DMS153 treated with DMSO at 0.1 percent for 48 hours (cell line): ENCODE data around the gene SETD6.

Experiments used
- DNase-seq: peaks from one replicate; lab custom pipeline; 2025; ENCODE audit not compliant: unreplicated experiment; lab: John Stamatoyannopoulos, UW

Gene SETD6

DNA sequence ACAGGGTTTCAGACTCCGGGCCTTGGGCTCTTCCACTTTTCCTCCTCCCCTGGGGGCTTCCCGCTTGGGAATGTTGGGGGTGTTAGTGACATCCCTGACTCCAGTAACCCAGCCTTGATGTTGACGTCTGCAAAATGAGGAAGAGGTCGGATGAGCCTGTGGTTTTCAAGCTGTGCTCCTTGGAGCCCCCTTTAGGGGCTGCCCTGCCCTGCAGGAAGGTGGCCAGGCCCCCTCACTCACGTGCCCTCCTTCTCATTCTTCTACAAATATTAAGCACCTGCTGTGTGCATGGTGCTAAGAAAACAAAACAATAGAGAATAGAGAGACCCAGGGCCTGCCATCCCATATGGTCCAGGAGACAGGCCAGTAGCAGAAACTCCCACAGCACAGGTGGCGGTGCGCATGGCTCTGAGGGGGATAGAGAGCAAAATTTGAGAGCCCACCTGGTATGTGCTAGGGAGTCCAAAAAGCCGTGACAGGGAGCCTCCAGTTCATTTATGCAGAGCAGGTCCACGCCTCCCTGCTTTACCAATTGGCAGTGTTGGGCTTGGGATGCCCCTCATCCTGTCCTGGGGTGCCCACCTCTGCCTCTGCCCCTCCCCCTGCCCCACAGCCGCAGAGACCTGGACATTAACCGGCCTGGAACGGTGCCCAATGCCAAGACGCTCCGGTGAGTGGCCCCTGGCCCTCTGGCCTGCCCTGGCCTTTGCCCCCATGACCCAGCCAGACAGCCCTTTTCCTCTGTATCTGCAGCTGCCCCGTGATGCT lies 7.9 kb upstream of the SETD6 start:
- DNase-seq = no peak

DNA sequence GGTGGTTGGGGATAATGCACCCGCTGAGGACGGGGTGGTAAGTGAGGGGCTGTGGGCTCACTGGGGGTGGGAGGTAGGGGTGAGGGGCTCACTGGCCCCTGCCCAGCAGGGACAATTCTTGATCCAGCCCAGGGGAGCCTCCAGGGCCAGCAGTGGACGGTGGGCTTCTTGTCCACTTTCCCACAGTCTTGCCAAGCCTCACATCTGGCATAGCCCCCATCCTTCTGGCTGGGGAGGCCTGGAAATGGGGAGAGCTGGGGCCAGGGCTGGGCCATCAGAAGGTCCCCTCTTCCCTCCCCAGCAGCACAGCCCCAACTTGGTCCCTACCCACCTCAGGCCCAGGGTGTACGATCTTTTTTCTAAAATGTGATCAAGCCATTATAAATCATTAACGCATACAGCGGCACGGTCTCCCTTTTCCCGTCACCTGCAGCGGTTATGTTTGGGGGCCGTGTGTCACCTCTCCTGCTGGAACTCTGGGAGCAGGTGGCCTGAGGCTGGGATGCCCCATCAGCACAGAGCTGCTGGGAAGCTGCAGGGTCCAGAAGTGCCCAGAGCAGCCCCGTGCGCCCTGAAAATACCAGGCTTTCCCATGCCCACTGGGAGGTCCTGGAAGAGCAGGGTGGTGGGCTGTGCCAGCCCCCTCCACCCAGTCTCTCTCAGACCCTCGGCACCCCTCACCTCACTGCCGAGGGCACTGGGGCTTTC lies 7.2 kb upstream of the SETD6 start:
- DNase-seq = no peak

DNA sequence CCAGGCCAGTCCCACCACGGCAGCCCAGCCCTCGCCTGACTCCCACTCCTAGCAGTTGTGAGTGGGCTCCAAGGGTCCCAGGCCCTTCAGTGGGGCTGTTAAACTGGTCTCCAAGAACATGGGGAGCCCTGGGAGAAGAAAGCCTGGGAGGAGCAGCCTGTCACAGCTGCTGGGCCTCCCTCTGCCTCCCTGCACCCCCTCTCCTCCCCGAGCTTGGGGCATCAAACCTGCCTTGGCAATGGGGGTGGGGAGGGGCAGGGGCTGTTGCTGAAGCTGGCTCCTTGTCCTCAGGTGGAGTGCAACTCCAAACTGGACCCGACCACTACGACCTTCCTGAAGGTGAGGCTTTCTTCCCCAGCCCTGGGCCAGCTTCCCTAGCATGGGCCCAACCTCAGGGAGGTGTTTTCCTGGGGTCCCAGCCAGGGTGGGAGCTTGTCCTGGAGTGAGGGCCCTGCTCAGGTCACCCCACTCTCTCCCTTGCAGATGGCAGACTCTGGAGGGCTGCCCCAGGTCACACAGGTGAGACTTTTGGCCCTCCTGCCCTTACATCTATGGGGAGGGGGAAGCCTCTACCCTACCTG lies 6.6 kb upstream of the SETD6 start:
- no peak for DNase-seq

DNA sequence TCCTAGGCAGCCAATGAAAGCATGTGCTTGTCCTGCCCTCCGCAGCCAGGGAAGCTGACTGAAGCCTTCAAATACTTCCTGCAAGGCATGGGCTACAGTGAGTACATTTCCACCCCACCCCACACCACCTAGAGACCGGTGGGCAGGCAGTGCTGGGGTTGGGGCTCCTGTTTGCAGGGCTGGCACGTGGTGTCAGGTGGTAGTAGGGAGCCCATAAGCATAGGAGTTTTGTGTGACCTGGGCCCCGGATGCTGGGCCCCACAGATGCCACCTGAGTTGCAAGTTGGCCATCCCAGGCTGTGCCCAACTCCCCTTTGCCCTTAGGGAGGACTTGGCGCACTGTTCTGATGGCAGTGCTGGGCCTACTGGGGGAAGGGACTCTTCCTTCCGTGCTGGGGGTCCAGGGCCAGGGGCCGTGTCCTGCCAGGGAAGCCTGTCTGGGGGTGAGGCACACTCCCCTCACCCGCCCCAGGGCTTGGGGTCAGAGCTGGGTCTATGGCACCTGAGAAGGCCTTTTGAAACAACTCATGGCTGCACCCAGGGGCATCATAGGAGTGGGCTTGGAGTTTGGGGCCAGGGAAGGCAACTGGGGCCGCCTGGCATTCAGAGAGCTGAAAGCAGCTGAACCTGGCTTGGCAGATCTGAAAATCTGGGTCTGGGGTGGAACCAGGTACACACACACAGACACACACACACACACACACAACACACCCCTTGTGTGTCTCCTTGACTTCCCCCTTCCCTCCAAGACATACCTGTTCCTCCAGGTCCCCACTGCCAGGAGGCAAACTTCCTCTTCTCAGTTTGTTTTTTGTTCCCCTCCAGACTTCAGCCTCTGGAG lies 5.8 kb upstream of the SETD6 start:
- no peak for DNase-seq

DNA sequence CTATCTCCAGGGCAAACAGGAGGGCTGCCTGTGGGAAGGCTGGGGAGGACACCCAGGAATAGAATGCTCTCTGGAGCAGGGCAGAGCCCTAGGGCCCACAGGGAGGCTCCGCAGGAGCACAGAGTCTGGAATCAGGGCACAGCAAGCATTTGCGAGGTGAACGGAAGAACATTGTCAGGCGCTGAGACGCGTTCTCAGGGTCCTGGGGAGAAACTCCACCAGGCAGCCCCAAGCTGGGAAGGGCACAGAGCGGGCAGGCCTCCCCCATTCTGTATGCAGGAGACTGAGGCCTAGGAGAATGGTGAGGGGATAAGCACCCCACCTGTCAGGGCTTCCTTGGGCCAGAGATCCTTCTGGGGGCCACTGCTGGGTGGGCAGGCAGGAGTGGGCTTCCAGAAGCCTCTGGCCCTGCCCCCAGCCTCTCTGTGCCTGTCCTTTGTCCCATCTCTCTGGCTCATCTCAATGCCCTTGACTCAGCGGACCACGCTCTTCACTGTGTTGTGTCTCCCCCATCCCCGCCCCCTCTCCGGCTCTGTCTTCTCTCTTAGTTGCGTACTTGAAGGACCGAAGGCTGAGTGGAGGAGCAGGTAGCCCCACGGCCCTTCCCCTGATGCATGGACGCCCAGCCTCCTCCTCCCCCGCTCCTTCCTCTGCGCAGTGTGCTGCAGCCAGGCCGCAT lies 5.1 kb upstream of the SETD6 start:
- no peak for DNase-seq

DNA sequence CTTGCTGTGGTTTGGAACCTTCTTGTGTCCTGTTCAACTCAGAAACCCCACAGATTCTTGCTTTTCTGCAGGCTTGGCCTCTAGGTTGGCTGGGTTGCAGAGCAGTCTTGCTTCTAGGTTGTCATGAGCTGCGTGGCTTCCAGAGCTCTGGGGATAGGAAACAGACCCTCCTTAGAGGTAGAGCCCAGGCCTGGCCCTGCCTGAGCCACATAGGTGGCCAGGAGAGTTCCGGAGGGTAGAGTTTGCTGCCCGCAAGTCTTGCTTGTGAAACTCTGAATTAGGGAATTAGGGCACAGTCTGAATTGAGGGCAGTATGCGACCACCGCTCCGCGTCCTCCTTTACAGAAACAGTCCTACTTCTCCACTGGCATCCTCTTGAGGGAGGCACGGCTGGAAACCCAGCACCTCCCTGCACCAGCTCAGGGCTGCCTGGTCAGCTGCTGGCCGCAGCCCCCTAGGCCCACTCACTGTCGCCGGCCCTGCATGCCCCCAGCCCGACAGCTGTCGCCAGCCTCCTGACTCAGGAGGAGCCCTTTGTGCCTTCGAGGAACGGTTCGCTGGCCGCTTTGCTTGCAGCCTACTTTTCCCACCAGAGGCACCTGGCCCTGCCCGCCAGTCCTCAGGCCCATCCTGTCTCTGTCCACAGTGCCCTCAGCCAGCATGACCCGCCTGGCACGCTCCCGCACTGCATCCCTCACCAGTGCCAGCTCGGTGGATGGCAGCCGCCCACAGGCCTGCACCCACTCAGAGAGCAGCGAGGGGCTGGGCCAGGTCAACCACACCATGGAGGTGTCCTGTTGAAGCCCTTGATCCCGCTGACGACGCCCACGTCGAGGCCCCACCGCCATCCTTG lies 4.3 kb upstream of the SETD6 start:
- DNase-seq = no peak

DNA sequence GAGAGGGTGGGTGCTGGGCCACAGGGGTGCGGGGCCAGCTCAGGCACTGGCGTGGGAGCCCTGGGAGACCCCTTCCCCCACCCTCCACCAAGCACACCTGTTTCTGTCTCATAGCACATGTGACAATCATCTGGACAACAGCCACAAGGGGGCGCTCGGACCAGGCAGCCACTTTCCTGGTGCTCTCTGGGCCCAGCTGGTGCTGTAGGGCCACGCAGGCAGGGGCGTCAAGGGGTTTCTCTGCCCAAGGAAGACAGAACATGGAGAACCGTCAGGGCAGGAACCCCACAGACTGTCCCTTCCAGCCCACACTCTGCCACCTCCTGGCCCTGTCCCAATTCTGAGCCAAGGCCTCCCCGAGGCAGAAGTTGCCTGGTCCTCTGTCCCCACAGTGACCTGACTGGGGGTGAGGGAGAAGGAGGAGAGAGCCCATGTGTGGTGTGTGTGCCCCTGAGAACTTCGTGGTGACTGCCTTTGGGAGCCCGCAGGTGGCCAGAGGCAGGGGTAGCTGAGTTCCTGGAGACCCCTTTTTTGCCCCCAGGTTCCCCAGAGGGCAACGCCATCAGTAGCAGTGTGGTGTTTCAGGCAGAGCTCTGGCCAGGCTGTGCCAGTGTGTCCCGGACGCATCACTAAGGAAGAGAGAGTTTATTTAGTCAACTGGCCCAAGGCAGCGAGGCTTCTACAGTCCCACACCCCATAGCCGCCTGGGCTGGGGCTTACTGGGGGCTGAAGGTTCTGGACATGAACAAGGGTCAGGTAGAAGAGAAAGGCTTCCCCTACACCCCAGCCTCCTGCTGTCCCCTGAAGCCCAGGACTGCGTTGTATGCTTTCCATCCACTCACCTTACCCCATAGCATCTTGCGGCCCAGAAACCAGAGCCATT lies 3.1 kb upstream of the SETD6 start:
- peak; percentile 10 for DNase-seq

DNA sequence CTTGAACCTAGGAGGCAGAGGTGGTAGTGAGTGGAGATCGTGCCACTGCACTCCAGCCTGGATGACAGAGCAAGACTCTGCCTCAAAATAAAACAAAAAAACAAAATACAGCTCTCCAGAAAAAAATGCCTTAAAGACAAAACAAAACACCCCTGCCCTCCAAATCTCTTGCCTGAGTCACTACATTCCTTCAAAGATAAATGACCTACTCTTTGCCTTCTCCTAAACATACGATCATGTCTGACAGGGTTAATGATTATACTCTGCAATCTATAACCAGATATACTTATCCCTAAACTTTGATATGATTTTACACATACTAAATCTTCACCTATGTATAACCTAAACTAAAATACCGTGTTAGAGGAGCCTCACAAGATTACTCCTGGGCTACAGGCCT lies 1.4 kb upstream of the SETD6 start:
- DNase-seq = no peak

DNA sequence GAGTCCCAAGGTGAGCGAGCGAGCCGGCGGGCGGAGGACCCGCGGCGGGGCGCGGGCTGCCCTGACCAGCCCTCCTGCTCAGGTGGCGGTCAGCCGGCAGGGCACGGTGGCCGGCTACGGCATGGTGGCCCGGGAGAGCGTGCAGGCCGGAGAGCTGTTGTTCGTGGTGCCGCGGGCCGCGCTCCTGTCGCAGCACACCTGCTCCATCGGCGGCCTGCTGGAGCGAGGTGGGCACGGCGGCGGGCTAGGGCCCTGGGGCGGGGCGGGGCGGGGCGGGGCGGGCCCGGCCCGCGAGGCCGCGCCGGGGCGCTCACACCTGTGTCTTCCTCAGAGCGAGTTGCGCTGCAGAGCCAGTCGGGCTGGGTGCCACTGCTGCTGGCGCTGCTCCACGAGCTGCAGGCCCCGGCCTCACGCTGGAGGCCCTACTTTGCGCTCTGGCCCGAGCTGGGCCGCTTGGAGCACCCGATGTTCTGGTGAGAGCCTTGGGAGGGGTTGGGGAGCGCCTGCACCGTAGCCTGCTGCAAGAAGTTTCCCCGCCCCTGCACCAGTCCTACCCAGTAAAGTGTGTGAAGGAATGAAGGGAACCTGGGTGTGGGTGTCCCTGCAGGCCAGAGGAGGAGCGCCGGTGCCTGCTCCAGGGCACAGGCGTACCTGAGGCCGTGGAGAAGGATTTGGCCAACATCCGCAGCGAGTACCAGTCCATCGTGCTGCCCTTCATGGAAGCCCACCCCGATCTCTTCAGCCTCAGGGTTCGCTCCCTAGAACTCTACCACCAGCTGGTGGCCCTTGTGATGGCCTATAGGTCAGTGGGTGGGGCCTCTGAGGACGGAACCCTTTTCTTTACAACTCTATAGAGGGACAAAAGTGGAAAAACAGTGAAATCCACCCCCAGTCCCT lies 802 bp downstream of the SETD6 start:
- no peak for DNase-seq

DNA sequence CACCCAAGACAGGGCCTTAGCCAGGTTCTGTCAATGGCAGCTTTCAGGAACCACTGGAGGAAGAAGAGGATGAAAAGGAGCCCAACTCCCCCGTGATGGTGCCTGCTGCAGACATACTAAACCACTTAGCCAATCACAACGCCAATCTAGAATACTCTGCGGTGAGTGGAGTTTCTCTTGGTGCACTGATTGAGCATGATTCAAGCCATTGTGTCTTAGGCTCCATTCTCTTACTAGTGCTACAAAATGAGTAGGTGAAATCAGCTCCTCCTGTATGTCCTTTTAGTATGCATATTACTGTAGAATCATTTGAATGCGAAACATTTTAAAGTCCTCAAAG lies 1.4 kb downstream of the SETD6 start:
- no peak for DNase-seq

DNA sequence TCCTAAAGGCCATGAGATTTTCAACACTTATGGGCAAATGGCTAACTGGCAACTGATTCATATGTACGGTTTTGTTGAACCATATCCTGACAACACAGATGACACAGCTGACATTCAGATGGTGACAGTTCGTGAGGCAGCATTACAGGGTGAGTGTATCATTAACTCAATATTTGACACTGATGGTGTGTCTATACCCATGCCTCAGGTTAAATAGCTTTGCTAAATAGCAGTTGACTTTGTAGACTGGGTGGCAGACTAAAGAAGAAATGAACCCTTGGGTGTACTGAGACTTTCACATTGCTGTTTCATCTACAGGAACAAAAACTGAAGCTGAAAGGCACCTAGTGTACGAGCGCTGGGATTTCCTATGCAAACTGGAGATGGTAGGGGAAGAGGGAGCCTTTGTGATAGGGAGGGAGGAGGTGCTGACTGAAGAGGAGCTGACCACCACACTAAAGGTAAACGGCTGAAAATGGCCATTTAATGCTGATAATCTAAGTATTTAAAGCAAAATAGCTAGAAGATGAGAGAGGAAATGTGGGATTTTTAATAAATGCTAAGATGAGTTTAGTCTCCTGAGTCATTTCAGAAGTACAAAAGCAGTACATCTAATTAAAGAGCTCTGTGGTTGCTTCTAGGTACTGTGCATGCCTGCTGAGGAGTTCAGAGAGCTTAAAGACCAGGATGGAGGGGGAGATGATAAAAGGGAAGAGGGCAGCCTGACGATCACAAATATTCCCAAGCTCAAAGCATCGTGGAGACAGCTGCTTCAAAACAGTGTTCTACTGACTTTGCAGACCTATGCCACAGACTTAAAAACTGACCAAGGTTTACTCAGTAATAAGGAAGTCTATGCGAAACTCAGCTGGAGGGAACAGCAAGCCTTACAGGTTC lies 3.0 kb downstream of the SETD6 start:
- no peak for DNase-seq

DNA sequence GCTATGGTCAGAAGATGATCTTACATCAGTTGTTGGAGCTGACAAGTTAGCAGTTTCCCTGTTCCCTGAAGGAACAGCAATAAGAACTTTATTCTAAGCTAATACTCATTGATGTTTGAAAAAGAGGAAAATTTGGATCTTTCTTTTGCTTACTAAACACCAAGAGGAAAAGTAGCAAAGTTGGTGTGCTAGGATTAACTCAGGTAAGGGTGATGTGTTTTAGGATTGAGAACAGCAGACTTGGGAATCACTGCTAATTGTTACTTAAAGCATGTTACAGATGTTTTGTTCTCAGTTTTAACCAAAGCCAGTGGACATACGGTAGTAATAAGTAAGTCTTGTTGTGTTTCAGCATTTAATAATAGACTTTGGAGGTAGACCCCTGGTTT lies 3.7 kb downstream of the SETD6 start:
- DNase-seq = no peak

DNA sequence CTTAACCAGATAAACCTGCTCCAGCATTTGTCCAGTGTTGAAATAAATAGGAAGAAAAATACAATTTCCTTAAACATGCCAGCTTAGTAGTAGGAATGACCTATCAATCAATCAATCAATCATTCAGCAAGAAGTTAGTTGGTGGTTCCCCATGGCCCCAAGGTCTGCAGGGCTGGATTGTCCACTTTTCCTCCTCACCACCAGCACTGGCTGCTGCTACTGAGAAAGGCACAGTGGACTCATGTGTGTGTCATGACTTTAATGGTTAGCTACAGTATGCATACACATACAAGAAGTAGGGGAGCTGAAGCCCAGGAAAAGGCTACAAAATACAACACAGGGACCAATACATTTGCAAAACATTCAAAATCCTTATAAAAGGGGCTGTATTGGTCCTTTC lies 4.4 kb downstream of the SETD6 start:
- no peak for DNase-seq

DNA sequence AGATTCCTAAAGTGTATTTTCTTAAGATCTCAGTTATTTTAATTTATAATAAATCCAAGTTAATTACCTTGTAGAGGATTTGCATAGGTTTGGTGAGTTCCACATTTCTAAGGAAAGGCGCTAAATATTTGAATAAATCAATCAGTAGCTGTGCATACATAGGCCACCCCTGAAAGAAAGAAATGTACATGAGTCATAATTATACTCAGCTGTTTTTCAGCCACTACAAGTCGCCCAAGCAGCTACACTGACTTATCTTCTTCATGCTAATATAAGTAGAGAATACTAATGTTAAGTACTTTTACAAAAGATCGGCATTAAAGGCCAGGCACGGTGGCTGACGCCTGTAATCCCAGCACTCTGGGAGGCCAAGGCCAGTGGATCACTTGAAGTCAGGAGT lies 14.9 kb downstream of the SETD6 start:
- no peak for DNase-seq

DNA sequence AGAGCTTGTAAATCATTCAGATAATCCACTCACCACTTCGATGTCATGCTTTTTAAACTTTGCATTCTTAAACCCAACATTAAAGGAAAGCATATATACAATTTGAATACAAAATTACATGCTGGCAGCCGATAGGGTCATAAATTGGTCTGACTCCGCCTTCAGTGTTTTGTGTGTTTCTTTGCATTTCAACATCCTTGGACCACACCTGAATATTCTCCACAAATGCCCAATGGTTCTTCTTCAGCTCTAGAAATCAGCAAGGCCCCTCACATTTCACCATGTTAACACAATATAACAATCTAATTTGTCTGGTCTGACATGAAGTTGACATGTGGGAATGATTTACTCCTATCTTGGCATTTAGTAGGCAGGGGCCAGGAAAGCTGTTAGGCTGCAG lies 17.1 kb downstream of the SETD6 start:
- DNase-seq = no peak

DNA sequence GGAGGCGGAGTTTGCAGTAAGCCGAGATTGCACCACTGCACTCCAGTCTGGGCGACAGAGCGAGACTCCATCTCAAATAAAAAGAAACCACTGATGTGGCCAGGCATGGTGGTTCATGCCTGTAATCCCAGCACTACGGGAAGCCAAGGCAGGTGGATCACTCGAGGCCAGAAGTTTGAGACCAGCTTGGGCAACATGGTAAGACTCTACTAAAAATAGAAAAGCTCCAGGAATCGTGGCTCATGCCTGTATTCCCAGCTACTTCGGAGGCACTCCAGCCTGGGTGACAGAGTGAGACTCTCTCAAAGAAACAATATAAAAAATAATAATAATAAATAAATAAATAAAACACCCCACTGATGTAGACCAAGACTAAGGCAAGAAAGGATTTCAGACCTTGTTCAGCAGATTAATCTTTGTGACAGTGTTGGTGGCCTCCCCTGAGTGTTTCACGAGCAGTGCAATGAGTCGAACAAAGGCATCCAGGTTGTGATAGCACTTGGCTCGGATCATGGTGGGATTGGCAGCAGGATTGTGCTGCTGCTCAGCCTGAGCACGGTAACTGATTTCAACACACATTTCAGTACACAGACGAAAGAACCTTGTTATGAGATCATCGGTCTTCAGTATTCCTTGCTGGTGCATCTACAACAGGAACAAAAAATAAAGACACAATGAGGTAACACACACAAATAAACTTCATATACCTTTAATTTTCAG lies 18.6 kb downstream of the SETD6 start:
- no peak for DNase-seq

DNA sequence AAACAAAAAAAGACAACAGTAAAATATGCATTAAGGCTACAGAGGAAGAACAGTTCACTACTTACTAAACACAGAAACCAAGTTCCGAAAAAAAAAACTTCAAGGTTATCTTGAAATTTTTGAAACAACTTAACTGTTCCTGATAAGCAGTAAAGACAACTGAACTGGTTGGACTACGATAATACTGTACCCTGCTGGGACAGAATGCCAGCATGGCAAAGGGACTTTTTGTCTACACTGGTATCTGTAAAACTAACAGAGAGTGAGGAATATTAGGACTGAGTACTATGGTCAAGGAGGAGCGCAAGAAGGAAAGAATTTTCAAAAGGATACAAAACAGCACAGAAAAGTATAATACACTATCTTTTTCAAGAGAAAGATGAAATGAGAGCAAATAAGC lies 19.8 kb downstream of the SETD6 start:
- no peak for DNase-seq
